DMS153 (cell line): Measurements from ENCODE around the gene RESF1.

Source experiments
- DNase-seq: peaks from one replicate; lab custom pipeline; 2025; lab: John Stamatoyannopoulos, UW

Gene RESF1

DNA sequence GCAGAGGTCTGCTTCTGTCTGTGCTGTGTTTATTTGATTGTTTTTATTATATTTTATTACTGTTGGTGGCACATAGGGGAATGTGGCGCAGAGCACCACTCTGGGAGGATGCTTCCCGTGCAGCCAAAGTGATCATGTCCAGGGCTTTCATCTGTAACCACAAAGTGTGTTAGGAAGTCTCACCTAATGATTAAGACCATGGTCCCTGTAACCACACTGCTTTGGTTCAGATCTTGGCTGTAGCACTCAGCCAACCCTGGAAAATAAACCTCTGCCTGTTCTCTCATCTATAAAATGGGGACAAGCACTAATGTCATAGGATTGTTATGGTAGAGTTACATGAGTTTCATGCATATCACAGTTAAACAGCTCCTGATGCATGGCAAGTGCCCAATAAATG lies 1.9 kb downstream of the RESF1 start:
- DNase-seq = no peak

DNA sequence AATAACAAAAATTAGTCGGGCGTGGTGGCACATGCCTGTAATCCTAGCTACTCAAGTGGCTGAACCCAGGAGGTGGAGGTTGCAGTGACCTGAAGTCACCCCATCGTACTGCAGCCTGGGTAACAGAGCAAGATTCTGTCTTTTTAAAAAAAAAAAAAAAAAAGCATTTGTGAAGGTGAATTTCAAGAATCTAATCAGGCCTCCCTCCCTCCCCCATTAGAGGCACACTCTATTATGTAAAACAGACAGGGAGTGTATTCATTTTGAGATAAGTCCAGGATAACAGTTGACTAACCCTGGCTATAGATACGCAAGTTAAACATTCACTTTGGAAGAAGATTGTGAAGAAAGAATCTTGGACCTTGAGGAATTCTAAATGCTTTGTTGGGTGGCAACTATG lies 2.9 kb downstream of the RESF1 start:
- no peak for DNase-seq

DNA sequence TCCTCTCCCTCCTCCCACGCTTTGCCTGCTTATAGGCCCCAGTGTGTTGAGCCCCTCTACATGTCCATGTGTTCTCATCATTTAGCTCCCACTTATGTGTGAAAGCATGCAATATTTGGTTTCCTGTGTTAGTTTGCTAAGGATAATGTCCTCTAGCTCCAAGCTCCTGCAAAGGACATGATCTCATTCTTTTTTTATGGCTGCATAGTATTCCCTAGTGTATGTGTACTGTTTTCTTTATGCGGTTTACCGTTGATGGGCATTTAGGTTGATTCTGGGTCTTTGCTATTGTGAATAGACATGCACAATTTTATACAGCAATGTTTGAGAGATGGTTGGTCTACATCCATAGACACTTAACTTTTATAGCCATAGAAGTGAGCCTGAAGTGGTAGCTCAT lies 5.1 kb downstream of the RESF1 start:
- DNase-seq = no peak

DNA sequence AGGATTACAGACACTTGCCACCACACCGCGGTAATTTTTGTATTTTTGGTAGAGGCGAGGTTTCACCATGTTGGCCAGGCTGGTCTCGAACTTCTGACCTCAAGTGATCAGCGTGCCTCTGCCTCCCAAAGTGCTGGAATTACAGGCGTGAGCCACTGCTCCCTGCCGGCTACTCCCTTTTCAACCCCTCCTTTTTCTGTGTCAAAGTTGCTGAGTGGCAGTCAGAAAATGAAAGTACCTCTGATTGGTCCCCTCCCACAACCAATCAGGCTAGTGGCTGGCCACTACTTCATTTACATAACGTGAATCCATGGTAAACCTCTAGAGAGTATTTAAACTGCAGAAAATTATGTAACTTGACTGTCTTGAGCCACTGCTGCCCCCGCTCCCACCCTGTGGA lies 5.9 kb downstream of the RESF1 start:
- DNase-seq = no peak

DNA sequence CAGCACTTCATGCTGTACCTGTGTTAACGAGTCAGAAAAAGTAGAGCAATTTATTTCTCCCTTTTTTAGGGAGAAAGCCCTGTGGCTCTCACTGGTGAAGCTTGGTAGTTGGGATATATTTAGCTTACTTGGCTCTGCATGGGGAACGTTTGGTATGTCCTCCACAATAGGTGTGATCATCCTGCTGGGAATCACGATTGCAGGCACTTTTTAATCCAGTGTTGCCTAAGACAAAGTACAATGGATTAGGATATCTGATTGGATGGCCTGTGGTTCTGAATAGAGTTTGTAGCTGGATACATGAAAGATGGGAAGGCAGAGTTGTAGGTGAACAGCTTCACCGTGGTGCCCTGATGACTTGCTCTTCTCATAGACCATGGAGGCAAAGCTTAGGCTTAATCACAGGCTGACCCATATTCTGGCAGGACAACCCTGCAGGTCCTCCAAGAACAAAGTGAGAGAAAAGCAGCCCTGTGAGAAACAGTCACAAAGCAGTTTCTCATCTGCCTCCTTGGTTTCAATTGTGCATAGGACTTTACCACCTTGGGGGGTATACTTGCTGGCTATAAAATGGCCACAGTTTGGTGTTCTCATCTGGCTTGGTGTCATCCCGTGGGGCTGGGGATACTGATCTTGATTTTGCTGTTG lies 7.5 kb downstream of the RESF1 start:
- DNase-seq = no peak

DNA sequence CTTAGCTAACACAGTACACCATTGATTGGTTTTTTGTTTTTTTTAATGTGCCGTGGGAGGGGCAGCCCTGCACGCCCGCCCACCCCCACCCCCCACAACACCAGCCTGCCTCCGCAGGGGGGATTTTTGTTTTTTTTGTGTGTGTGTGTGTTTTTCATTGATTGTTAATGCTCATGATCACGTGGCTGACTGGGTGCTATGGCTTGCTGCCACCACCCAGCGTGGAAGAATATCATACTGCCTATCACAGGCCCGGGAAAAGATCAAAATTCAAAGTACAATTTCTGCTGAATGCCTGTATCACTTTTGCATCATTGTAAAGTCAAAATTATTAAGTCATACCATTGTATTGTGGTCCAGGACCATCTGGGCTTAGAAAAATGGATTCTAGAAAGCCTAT lies 8.3 kb downstream of the RESF1 start:
- DNase-seq = no peak

DNA sequence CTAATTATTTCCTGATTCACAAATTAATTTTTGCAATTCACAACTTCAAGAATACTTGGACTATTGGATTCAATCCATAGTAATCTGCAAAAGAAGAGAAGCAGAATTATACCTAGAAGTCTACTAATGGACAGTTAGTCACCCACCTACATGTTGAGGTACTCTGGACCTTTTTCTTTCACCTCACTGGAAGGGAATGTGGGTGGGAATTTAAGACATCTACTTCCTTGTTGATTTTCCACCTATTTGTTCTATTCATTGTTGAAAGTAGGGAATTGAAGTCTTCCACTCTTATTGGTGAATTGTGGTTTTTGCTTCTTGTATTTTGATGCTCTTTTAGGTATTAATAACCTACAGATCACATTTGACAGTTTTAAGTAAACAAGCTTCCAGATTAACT lies 11.0 kb downstream of the RESF1 start:
- DNase-seq = no peak

DNA sequence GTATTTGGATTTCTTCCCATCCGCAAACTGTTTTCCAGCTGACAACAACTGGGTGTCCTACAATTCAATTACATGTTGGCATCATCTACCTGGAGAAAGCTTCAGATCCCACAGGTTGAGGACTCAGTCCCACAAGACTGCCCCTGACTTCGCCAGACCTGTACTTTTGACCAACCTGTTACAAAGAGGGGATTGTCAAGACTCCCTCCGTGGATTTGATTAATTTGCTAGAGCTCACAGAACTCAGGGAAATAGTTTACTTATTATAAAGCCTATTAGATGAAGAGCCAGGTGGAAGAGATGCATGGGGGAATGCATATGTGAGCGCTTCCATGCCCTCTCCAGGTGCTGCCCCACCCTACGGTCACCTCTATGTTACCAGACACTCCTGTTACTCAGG lies 14.6 kb downstream of the RESF1 start:
- no peak for DNase-seq

DNA sequence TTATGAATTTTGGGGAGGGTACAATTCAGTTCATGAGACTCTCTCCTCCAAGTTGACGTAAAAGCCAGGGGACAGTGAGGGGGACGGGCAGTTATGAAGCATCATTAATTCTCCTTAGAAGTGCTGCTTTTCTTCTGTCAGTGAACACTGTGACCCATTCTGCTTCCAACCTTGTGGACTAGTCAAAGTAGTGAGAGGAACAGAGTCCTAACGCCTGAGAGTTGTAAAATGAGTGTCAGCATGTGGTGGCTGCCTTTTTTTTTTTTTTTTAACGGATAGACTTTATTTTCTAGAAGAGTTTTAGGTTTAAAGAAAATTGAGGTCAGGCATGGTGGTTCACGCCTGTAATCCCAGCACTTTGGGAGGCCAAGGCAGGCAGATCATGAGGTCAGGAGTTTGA lies 15.5 kb downstream of the RESF1 start:
- DNase-seq = no peak

DNA sequence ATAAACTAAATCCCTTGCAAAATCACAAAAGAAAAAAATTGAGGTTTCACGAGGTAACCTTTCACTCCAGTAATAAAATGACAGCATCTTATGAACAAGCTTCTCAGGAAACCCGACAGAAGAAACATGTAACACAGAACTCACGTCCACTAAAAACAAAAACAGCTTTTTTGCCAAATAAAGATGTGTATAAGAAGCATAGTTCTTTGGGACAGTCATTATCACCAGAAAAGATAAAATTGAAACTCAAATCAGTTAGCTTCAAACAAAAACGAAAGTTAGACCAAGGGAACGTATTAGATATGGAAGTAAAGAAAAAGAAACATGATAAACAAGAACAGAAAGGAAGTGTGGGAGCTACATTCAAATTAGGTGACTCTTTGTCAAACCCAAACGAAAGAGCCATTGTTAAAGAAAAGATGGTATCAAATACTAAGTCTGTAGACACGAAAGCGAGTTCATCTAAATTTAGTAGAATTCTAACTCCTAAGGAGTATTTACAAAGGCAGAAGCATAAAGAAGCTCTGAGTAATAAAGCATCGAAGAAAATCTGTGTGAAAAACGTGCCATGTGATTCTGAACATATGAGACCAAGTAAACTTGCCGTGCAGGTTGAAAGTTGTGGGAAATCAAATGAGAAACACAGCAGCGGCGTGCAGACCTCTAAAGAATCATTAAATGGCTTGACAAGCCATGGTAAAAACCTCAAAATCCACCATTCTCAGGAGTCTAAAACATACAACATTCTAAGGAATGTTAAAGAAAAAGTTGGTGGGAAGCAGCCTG lies 25.8 kb downstream of the RESF1 start:
- DNase-seq = no peak

DNA sequence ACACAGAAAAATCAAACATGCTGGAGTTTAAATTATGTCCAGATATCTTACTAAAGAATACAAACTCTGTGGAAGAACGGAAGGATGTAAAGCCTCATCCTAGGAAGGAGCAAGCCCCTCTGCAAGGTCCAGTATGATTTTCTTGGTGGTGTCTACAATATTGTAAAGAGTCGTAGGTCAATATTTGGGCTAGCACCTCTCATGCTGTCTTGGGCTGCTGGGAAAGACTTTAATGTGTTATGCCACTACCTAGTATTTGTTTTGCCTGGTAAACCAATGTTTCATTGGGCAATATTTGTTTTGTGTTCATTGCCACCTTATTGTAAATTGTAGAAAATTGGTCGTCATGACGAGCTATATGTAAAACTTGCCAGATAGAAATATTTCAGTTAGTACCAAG lies 26.6 kb downstream of the RESF1 start:
- no peak for DNase-seq

DNA sequence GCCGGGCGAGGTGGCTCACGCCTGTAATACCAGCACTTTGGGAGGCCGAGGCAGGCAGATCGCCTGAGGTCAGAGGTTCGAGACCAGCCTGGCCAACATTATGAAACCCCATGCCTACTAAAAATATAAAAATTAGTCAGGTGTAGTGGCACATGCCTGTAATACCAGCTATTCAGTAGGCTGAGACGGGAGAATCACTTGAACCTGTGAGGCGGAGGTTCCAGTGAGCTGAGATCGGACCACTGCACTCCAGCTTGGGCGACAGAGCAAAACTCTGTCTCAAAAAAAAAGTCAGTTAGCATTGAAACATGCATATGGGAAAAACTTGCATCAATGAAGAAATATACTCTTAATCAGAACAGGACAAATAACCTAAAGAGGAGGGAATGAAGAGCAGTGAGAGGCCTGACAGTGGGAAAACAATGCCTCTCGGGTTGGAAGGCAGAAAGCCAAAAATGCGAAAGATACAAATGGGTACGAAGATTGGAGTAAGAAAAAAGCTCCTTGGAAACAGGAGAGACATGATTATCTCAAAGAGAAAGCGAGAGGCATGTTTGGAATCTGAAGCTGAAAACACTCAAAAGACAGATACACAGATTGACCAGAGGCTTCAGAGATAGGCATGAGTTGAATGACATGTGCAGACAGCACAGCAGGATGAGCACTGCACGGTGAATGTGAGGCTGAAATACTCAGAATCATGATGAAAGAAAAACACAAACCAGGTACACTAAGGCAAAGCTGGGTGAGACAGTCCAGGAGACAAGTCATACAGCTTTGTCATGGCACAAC lies 30.6 kb downstream of the RESF1 start:
- no peak for DNase-seq

DNA sequence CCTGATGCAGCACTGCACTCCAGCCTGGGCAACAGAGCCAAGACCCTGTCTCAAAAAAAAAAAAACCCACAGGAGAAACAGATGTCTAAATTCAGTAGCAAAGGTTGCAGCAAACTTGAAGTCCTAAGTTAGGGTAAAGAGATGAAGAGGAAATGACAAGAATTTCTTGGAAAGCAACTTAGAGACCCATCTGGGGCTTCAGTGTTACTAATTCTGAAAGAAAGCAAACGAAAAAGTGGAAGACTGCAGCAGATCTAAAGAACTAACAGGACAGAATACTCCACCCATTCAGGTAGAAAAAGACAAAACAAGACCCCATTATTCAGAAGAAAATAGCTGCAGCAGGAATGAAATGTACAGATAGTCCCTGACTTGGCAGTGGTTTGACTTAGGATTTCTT lies 31.9 kb downstream of the RESF1 start:
- DNase-seq = no peak

DNA sequence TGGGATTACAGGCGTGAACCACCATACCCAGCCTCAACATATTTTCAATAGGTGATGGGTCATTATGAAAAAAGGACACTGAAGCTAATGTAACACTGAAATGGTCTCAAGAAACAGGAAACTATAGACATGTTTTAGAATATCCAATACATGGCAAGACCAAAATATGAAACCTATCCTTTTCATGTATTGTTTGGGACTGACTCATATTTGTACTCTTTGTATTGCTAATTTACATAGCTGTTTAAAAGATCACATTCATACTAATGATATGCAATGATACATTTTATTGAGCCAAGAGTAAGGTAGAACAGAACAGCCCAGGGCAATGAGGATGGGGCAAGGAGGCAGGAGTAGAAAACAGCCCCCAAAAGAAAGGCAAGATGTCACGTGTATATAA lies 32.6 kb downstream of the RESF1 start:
- DNase-seq = no peak

DNA sequence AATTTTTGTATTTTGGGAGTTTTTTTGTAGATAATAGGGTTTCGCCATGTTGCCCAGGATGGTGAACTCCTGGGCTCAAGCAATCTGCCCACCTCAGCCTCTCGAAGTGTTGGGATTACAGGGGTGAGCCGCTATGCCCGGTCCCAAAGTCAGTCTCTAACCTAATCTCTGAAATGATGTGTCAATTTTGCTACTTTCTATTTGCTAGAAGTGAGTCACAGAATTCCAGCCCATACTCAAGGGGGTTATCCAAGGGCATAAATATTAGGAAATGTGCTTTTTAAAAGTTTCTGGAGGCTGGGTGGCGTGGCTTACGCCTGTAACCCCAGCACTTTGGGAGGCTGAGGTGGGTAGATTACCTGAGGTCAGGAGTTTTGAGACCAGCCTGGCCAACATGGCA lies 40.5 kb downstream of the RESF1 start:
- no peak for DNase-seq

DNA sequence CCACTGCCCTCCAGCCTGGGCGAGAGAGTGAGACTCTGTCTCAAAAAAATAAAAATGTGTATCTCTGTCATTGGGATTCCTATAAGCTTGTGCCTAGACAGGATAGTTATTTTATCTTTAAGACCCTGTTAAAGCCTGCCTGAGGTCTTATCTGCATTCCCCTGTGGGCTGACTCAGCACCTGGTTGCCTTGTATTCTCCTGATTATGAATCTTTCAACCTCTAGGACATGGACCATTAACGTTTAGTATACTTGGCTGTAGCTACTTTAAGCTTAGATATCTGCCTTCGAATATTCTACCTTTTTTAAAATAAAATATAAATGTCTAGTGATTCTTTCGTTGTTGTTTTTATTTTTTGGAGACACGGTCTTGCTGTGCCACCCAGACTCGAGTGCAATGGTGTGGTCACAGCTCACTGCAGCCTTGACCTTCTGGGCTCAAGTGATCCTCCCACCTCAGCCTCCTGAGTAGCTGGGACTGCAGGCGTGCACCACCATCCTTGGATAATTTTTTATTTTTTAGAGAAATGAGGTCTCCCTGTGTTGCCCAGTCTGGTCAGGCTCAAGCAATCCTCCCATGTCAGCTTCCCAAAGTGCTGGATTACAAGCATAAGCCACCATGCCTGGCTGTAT lies 41.3 kb downstream of the RESF1 start:
- no peak for DNase-seq

DNA sequence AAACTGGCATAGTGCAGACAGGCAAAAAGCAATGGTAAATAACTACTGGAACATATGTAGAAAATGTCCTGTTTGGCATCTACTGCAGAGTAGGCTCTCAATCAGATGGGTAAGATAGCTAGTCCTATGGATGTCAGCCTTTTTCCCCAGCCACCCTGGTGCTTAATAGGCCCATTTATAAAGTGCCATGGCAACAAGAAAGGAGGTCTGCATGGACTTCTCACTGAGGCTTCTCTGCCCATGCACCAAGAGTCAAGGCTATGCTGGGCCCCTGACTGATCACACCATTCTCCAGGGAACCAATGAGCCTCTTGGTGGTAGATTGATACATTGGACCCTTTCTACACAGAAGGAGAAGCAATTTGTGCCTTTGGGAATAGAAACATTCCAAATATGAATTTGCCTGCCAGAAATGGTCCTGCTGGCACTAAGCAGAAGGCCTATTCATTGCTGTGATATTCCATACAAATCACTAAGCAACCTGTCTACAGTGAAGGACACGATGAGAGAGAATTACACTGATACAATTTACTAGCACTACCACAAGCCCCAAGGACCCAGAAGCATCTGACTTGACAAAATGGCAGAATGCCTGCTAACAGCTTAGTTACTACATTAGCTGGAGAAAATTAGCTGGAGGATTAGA lies 43.8 kb downstream of the RESF1 start:
- DNase-seq = no peak

DNA sequence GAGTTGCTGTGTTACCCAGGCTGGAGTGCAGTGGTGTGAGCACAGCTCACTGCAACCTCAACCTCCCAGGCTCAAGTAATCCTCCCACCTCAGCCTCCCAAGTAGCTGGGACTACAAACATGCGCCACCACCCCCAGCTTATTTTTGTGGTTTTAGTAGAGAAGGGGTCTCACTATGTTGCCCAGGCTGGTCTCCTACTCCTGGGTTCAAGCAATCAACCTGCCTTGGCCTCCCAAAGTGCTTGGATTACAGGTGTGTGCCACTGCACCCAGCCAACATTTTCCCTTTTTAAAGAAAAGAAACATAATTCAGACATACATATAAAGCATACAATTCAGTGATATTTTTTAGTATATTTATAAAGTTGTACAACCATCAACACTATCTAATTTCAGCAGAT lies 44.4 kb downstream of the RESF1 start:
- no peak for DNase-seq

DNA sequence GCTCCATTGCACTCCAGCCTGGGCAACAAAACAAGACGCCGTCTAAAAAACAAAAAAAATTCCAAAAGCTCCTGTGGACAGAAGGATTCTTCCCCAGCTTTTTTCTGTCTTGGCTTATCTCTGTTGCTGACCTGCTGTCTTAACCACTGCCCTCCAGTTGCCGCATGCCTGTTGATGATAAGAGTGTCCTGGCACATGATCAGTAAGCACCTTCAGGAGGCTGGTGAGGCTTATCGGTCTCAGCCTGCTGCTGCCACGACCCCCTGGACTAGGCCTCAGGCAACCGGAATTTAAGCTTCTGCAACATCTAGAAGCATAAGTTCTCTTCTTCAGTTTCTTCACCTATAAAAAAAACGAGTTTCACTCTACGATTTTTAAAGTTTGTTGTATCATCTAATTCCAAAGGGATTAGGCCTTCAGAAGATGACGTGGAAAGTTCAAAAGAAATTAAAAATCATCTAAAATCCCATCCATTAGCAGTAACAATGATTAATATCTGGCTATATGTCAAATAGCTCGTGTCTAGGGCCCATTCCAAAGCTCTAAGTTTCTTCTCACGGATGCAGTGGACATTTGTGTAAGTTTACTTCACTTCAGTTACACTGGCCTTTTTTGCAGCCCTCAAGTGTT lies 46.4 kb downstream of the RESF1 start:
- DNase-seq = no peak
